ENCODE measurements around the gene USP17L22.
A peak's percentile ranks its signal among the peaks of the same experiment; 100 is the strongest.
"Not testable (repeated sequence)": the region's sequence is repeated elsewhere in the genome, so short reads cannot be mapped to it uniquely, and the experiment has no call there.

USP17L22 gene, protein sequence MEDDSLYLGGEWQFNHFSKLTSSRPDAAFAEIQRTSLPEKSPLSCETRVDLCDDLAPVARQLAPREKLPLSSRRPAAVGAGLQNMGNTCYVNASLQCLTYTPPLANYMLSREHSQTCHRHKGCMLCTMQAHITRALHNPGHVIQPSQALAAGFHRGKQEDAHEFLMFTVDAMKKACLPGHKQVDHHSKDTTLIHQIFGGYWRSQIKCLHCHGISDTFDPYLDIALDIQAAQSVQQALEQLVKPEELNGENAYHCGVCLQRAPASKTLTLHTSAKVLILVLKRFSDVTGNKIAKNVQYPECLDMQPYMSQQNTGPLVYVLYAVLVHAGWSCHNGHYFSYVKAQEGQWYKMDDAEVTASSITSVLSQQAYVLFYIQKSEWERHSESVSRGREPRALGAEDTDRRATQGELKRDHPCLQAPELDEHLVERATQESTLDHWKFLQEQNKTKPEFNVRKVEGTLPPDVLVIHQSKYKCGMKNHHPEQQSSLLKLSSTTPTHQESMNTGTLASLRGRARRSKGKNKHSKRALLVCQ

GRCh38 chr4:9267319-9267718, at the start of gene USP17L22:
Gene USP17L22, plus strand, starts transcription at chr4:9267619. Its CDS starts 0 bp downstream, at chr4:9267619.
- not testable (repeated sequence) for DNase-seq

DNA sequence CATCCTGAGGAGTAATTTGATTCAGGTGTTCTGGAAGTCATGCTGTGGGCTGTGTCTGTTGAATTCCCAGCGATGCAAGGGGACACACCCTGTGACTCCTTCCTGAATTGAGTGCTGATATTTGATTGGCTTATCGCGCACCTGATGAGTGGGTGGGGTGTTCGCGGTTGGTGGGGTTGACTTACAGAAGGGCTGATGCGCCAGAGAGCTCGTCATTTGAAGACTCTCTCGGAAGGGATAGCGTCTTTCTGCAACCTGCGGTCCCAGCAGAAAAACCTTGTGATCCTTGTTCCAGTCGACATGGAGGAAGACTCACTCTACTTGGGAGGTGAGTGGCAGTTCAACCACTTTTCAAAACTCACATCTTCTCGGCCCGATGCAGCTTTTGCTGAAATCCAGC, 47.6 kb upstream of the USP17L22 start, which contains the start of gene USP17L12:
Gene USP17L12 (plus strand): TSS at position 301 of the 400 bp plus-strand sequence. CDS start 0 bp downstream, at position 301.
- DNase-seq: not testable (repeated sequence)

DNA sequence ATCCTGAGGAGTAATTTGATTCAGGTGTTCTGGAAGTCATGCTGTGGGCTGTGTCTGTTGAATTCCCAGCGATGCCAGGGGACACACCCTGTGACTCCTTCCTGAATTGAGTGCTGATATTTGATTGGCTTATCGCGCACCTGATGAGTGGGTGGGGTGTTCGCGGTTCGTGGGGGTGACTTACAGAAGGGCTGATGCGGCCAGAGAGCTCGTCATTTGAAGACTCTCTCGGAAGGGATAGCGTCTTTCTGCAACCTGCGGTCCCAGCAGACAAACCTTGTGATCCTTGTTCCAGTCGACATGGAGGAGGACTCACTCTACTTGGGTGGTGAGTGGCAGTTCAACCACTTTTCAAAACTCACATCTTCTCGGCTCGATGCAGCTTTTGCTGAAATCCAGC, 42.8 kb upstream of the USP17L22 start, which contains the start of gene USP17L13:
Gene USP17L13 (plus strand): TSS at position 301 of the 400 bp plus-strand sequence. CDS start 0 bp downstream, at position 301.
- not testable (repeated sequence) for DNase-seq

- DNase-seq: not testable (repeated sequence)
Measured at GRCh38 chr4:9230249-9230648, 37.2 kb upstream of the USP17L22 start.

GRCh38 chr4:9234085-9234484, 33.3 kb upstream of the USP17L22 start, which contains the start of gene USP17L15:
Gene USP17L15, plus strand, starts transcription at chr4:9234385. Its CDS starts 0 bp downstream, at chr4:9234385.
- DNase-seq: not testable (repeated sequence)

- peak; percentile 0 for DNase-seq
Measured at GRCh38 chr4:9238461-9238860, 29.0 kb upstream of the USP17L22 start.

GRCh38 chr4:9243579-9243978, 23.8 kb upstream of the USP17L22 start, which contains the start of gene USP17L17:
Gene USP17L17, plus strand, starts transcription at chr4:9243879. Its CDS starts 0 bp downstream, at chr4:9243879.
- not testable (repeated sequence) for DNase-seq

- peak; percentile 8 for DNase-seq
Measured at GRCh38 chr4:9247953-9248680, 19.3 kb upstream of the USP17L22 start, which contains the start of gene USP17L18. Gene USP17L18, plus strand, starts transcription at chr4:9248630. Its CDS starts 0 bp downstream, at chr4:9248630.

DNA sequence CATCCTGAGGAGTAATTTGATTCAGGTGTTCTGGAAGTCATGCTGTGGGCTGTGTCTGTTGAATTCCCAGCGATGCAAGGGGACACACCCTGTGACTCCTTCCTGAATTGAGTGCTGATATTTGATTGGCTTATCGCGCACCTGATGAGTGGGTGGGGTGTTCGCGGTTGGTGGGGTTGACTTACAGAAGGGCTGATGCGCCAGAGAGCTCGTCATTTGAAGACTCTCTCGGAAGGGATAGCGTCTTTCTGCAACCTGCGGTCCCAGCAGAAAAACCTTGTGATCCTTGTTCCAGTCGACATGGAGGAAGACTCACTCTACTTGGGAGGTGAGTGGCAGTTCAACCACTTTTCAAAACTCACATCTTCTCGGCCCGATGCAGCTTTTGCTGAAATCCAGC, 14.3 kb upstream of the USP17L22 start, which contains the start of gene USP17L19:
Gene USP17L19 (plus strand): TSS at position 301 of the 400 bp plus-strand sequence. CDS start 0 bp downstream, at position 301.
- DNase-seq: not testable (repeated sequence)

- DNase-seq: not testable (repeated sequence)
Measured at GRCh38 chr4:9257824-9258223, 9.6 kb upstream of the USP17L22 start, which contains the start of gene USP17L20. Gene USP17L20, plus strand, starts transcription at chr4:9258124. Its CDS starts 0 bp downstream, at chr4:9258124.

GRCh38 chr4:9262572-9262971, 4.8 kb upstream of the USP17L22 start, which contains the start of gene USP17L21:
Gene USP17L21, plus strand, starts transcription at chr4:9262872. Its CDS starts 0 bp downstream, at chr4:9262872.
- DNase-seq: not testable (repeated sequence)

- DNase-seq: not testable (repeated sequence)
Measured at GRCh38 chr4:9271719-9272118, 4.3 kb downstream of the USP17L22 start.

Data from right hindlimb (tissue), 1 donor.